SK-N-SH treated with all-trans-retinoic acid at 6 μM for 48 hours (cell line): Measurements from ENCODE around the gene NKAIN1.
"Not testable (repeated sequence)": the region's sequence is repeated elsewhere in the genome, so short reads cannot be mapped to it uniquely, and the experiment has no call there.

Source experiments
- ATAC-seq: fragments of 200-7000 bp; cut with Tn5 transposase; 3 replicates; pipeline ENCODE4 v1.9.1; 2020; ENCODE audit warnings: mild to moderate bottlenecking, moderate library complexity
- ARNTL ChIP-seq: fragments of 450-650 bp; formaldehyde crosslinking; IDR thresholded peaks from 2 replicates; pipeline ENCODE4 v1.5.0; 2020; ENCODE audit warnings: low read depth, mild to moderate bottlenecking, moderate library complexity, borderline replicate concordance
- BACH2 ChIP-seq: fragments of 250-450 bp; sonication (Bioruptor Pico); IDR thresholded peaks from 2 replicates; pipeline ENCODE4 v1.9.0; 2021; ENCODE audit warnings: mild to moderate bottlenecking, borderline replicate concordance
- CREB5 ChIP-seq: fragments of 250-450 bp; sonication (Bioruptor Pico); IDR thresholded peaks from 2 replicates; pipeline ENCODE4 v1.5.1; 2020; ENCODE audit warnings: low read depth, mild to moderate bottlenecking, moderate library complexity
- CSDC2 ChIP-seq: fragments of 250-450 bp; sonication (Bioruptor Pico); IDR thresholded peaks from 2 replicates; pipeline ENCODE4 v1.5.0; 2020; ENCODE audit warnings: mild to moderate bottlenecking, moderate library complexity
- CSRNP3 ChIP-seq: fragments of 250-450 bp; sonication (Bioruptor Pico); IDR thresholded peaks from 2 replicates; pipeline ENCODE4 v1.5.1; 2021; ENCODE audit warnings: mild to moderate bottlenecking, moderate library complexity
- ESRRG ChIP-seq: fragments of 250-450 bp; sonication (Bioruptor Pico); IDR thresholded peaks from 2 replicates; pipeline ENCODE4 v1.6.1; 2021; ENCODE audit warnings: mild to moderate bottlenecking
- GLIS3 ChIP-seq: fragments of 250-450 bp; sonication (Bioruptor Pico); IDR thresholded peaks from 2 replicates; pipeline ENCODE4 v1.5.0; 2020; ENCODE audit warnings: mild to moderate bottlenecking, moderate library complexity
- ISL1 ChIP-seq: fragments of 250-450 bp; sonication (Bioruptor Pico); IDR thresholded peaks from 2 replicates; pipeline ENCODE4 v2.1.2; 2022; ENCODE audit warnings: mild to moderate bottlenecking, moderate library complexity
- OSR1 ChIP-seq: fragments of 250-450 bp; sonication (Bioruptor Pico); IDR thresholded peaks from 2 replicates; pipeline ENCODE4 v1.8.0; 2022; ENCODE audit warnings: moderate library complexity, mild to moderate bottlenecking, inconsistent platforms
- PATZ1 ChIP-seq: fragments of 250-450 bp; sonication (Bioruptor Pico); IDR thresholded peaks from 2 replicates; pipeline ENCODE4 v1.8.0; 2020; ENCODE audit warnings: mild to moderate bottlenecking, moderate library complexity, borderline replicate concordance
- POU6F1 ChIP-seq: fragments of 250-450 bp; sonication (Bioruptor Pico); IDR thresholded peaks from 2 replicates; pipeline ENCODE4 v1.8.0; 2021; ENCODE audit warnings: low read depth, mild to moderate bottlenecking, moderate library complexity, borderline replicate concordance
- PPARA ChIP-seq: fragments of 250-450 bp; sonication (Bioruptor Pico); IDR thresholded peaks from 2 replicates; pipeline ENCODE4 v1.5.0; 2020; ENCODE audit warnings: mild to moderate bottlenecking, borderline replicate concordance
- RARB ChIP-seq: fragments of 250-450 bp; sonication (Bioruptor Pico); IDR thresholded peaks from 2 replicates; pipeline ENCODE4 v1.8.0; 2021; ENCODE audit warnings: mild to moderate bottlenecking, moderate library complexity
- TCF4 ChIP-seq: fragments of 250-450 bp; sonication (Bioruptor Pico); IDR thresholded peaks from 2 replicates; pipeline ENCODE4 v1.8.0; 2021; ENCODE audit warnings: mild to moderate bottlenecking, moderate library complexity, borderline replicate concordance
- TOX ChIP-seq: fragments of 250-450 bp; sonication (Bioruptor Pico); IDR thresholded peaks from 2 replicates; pipeline ENCODE4 v1.8.0; 2021; ENCODE audit warnings: mild to moderate bottlenecking, moderate library complexity, borderline replicate concordance
- TSHZ2 ChIP-seq: fragments of 250-450 bp; sonication (Bioruptor Pico); IDR thresholded peaks from 2 replicates; pipeline ENCODE4 v1.5.0; 2020; ENCODE audit warnings: mild to moderate bottlenecking, moderate library complexity
- ZC3H10 ChIP-seq: fragments of 250-450 bp; sonication (Bioruptor Pico); IDR thresholded peaks from 2 replicates; pipeline ENCODE4 v1.5.1; 2021; ENCODE audit warnings: mild to moderate bottlenecking, moderate library complexity
- ZFP3 ChIP-seq: fragments of 250-450 bp; sonication (Bioruptor Pico); IDR thresholded peaks from 2 replicates; pipeline ENCODE4 v1.5.0; 2020; ENCODE audit warnings: mild to moderate bottlenecking, moderate library complexity
- ZNF565 ChIP-seq: fragments of 450-650 bp; formaldehyde crosslinking; conservative IDR thresholded peaks from 2 replicates; pipeline ENCODE4 v1.5.0; 2020; ENCODE audit warnings: low read depth, mild to moderate bottlenecking, moderate library complexity
- ZNF70 ChIP-seq: fragments of 450-650 bp; formaldehyde crosslinking; IDR thresholded peaks from 2 replicates; pipeline ENCODE4 v1.5.0; 2020; ENCODE audit warnings: mild to moderate bottlenecking, moderate library complexity
- ZNF8 ChIP-seq: fragments of 450-650 bp; formaldehyde crosslinking; IDR thresholded peaks from 2 replicates; pipeline ENCODE4 v1.5.0; 2020; ENCODE audit warnings: mild to moderate bottlenecking, moderate library complexity

The NKAIN1 gene

GRCh38 chr1:31181515-31182343 lies 58.0 kb downstream of the NKAIN1 start:
- TF ChIP-seq ZC3H10 (CRISPR knock-in tag): no peak
- TF ChIP-seq BACH2 (CRISPR knock-in tag): no peak
- peak; percentile 56 for ATAC-seq

- TF ChIP-seq RARB (CRISPR knock-in tag) (no peak), TSHZ2 (CRISPR knock-in tag) (no peak), ISL1 (no peak), ARNTL (CRISPR knock-in tag) (no peak)
- ATAC-seq: no peak; the same call in 2 of the 3 replicates
Measured at GRCh38 chr1:31180338-31180737, 59.3 kb downstream of the NKAIN1 start.

- ATAC-seq: not testable (repeated sequence)
Measured at GRCh38 chr1:31176291-31176690, 63.4 kb downstream of the NKAIN1 start.

GRCh38 chr1:31170486-31170735 lies 69.3 kb downstream of the NKAIN1 start:
- no peak for ATAC-seq
- TF ChIP-seq CREB5 (CRISPR knock-in tag): no peak
- TF ChIP-seq PATZ1 (CRISPR knock-in tag): no peak
- no peak for TF ChIP-seq ZC3H10 (CRISPR knock-in tag)
- TF ChIP-seq ESRRG (CRISPR knock-in tag): no peak
- TF ChIP-seq TCF4 (CRISPR knock-in tag): no peak
- no peak for TF ChIP-seq ZNF565
- no peak for TF ChIP-seq GLIS3 (CRISPR knock-in tag)
- TF ChIP-seq ZNF70 (CRISPR knock-in tag): no peak
- TF ChIP-seq ZNF8 (CRISPR knock-in tag): no peak
- no peak for TF ChIP-seq ARNTL (CRISPR knock-in tag)
- TF ChIP-seq BACH2 (CRISPR knock-in tag): no peak
- no peak for TF ChIP-seq CSRNP3 (CRISPR knock-in tag)
- no peak for TF ChIP-seq ZFP3 (CRISPR knock-in tag)
- TF ChIP-seq TOX: no peak
- TF ChIP-seq CSDC2 (CRISPR knock-in tag): no peak
- TF ChIP-seq ISL1: no peak
- no peak for TF ChIP-seq PPARA (CRISPR knock-in tag)
- no peak for TF ChIP-seq OSR1 (CRISPR knock-in tag)
- TF ChIP-seq POU6F1 (CRISPR knock-in tag): no peak
